Mucosa of stomach (tissue), 1 donor: ENCODE results near the gene SLC19A3.
"Not testable (repeated sequence)": the region's sequence is repeated elsewhere in the genome, so short reads cannot be mapped to it uniquely, and the experiment has no call there.

Experiments used
- H3K27me3 ChIP-seq: one replicate; pipeline ENCODE4 v1.7.0; 2013; ENCODE audit warnings: mild to moderate bottlenecking, low read length; ENCODE audit not compliant: control insufficient read depth, insufficient read depth
- H3K36me3 ChIP-seq: one replicate; pipeline ENCODE4 v1.7.0; 2013; ENCODE audit warnings: low read length; ENCODE audit not compliant: control insufficient read depth, insufficient read depth
- H3K4me1 ChIP-seq: one replicate; pipeline ENCODE4 v1.7.0; 2013; ENCODE audit warnings: mild to moderate bottlenecking, low read length; ENCODE audit not compliant: control insufficient read depth, insufficient read depth
- H3K4me3 ChIP-seq: one replicate; pipeline ENCODE4 v1.7.0; 2013; ENCODE audit warnings: low read length
- H3K9ac ChIP-seq: one replicate; pipeline ENCODE4 v1.7.0; 2013; ENCODE audit warnings: mild to moderate bottlenecking, low read length, moderate library complexity
- H3K9me3 ChIP-seq: one replicate; pipeline ENCODE4 v1.7.0; 2013; ENCODE audit warnings: mild to moderate bottlenecking, low read length, moderate library complexity; ENCODE audit not compliant: control insufficient read depth
- donor health status: Pancreatic carcinoma.

Gene SLC19A3

GRCh38 chr2:227724394-227725039, 6.7 kb upstream of the SLC19A3 start, which contains the start of gene SCYGR6:
Gene SCYGR6, minus strand, starts transcription at chr2:227724757. Its CDS starts 0 bp downstream, at chr2:227724757.
- H3K9ac ChIP-seq = no peak within 1 kb of the TSS
- no peaks in the 10 kb centered on the region for H3K36me3 ChIP-seq
- no peaks in the 10 kb centered on the region for H3K4me1 ChIP-seq
- no peak within 1 kb of the TSS for H3K4me3 ChIP-seq
- H3K9me3 ChIP-seq = no peaks in the 10 kb centered on the region
- H3K27me3 ChIP-seq = no peaks in the 10 kb centered on the region

GRCh38 chr2:227722821-227723220, 5.0 kb upstream of the SLC19A3 start:
- H3K36me3 ChIP-seq, H3K4me3 ChIP-seq, H3K9me3 ChIP-seq, H3K27me3 ChIP-seq, H3K9ac ChIP-seq, H3K4me1 ChIP-seq: not testable (repeated sequence)

- no peaks in the 10 kb centered on the region for H3K4me1 ChIP-seq
- no peak overlapping the region for H3K9ac ChIP-seq
- H3K27me3 ChIP-seq = no peaks in the 10 kb centered on the region
- H3K4me3 ChIP-seq = no peak overlapping the region
- H3K9me3 ChIP-seq = no peaks in the 10 kb centered on the region
- no peaks in the 10 kb centered on the region for H3K36me3 ChIP-seq
Measured at GRCh38 chr2:227720680-227721079, 2.9 kb upstream of the SLC19A3 start.

- H3K27me3 ChIP-seq = no peaks in the 10 kb centered on the region
- no peaks in the 10 kb centered on the region for H3K9me3 ChIP-seq
- H3K4me1 ChIP-seq = no peaks in the 10 kb centered on the region
- H3K9ac ChIP-seq = no peak overlapping the region
- no peak overlapping the region for H3K4me3 ChIP-seq
- no peaks in the 10 kb centered on the region for H3K36me3 ChIP-seq
Measured at GRCh38 chr2:227719641-227720040, 1.8 kb upstream of the SLC19A3 start.

- no peak overlapping the region for H3K4me3 ChIP-seq
- no peaks in the 10 kb centered on the region for H3K36me3 ChIP-seq
- no peaks in the 10 kb centered on the region for H3K4me1 ChIP-seq
- no peak overlapping the region for H3K9ac ChIP-seq
- no peaks in the 10 kb centered on the region for H3K9me3 ChIP-seq
- no peaks in the 10 kb centered on the region for H3K27me3 ChIP-seq
Measured at GRCh38 chr2:227716501-227716900, 1.3 kb downstream of the SLC19A3 start.

- Histone ChIP-seq H3K9ac (no peak overlapping the region), H3K27me3 (no peaks in the 10 kb centered on the region), H3K36me3 (no peaks in the 10 kb centered on the region), H3K4me1 (no peaks in the 10 kb centered on the region), H3K4me3 (no peak overlapping the region), H3K9me3 (no peaks in the 10 kb centered on the region)
Measured at GRCh38 chr2:227713291-227713690, 4.5 kb downstream of the SLC19A3 start.

GRCh38 chr2:227710986-227711385, 6.8 kb downstream of the SLC19A3 start:
- no peaks in the 10 kb centered on the region for H3K27me3 ChIP-seq
- H3K9ac ChIP-seq = no peak overlapping the region
- H3K36me3 ChIP-seq = no peaks in the 10 kb centered on the region
- H3K9me3 ChIP-seq = no peaks in the 10 kb centered on the region
- H3K4me1 ChIP-seq = no peaks in the 10 kb centered on the region
- no peak overlapping the region for H3K4me3 ChIP-seq

GRCh38 chr2:227707390-227707789, 10.4 kb downstream of the SLC19A3 start:
- no peak overlapping the region for H3K4me3 ChIP-seq
- H3K9me3 ChIP-seq = no peaks in the 10 kb centered on the region
- no peak overlapping the region for H3K9ac ChIP-seq
- H3K27me3 ChIP-seq = no peaks in the 10 kb centered on the region
- no peaks in the 10 kb centered on the region for H3K4me1 ChIP-seq
- no peaks in the 10 kb centered on the region for H3K36me3 ChIP-seq

- H3K36me3 ChIP-seq = no peaks in the 10 kb centered on the region
- no peak overlapping the region for H3K9ac ChIP-seq
- no peaks in the 10 kb centered on the region for H3K27me3 ChIP-seq
- H3K9me3 ChIP-seq = no peaks in the 10 kb centered on the region
- H3K4me3 ChIP-seq = no peak overlapping the region
- no peaks in the 10 kb centered on the region for H3K4me1 ChIP-seq
Measured at GRCh38 chr2:227706859-227707258, 11.0 kb downstream of the SLC19A3 start.

- Histone ChIP-seq H3K9me3 (no peaks in the 10 kb centered on the region), H3K9ac (no peak overlapping the region), H3K4me1 (no peaks in the 10 kb centered on the region)
Measured at GRCh38 chr2:227703961-227704360, 13.9 kb downstream of the SLC19A3 start.

GRCh38 chr2:227703280-227703732, 14.5 kb downstream of the SLC19A3 start:
- no peaks in the 10 kb centered on the region for H3K36me3 ChIP-seq
- no peak overlapping the region for H3K4me3 ChIP-seq
- H3K9me3 ChIP-seq = no peaks in the 10 kb centered on the region
- no peaks in the 10 kb centered on the region for H3K27me3 ChIP-seq
- no peak overlapping the region for H3K9ac ChIP-seq
- no peaks in the 10 kb centered on the region for H3K4me1 ChIP-seq

More at GRCh38 chr2:227703961-227704360, 13.9 kb downstream of the SLC19A3 start:
- Histone ChIP-seq H3K36me3 (no peaks in the 10 kb centered on the region), H3K27me3 (no peaks in the 10 kb centered on the region), H3K4me3 (no peak overlapping the region)

- Histone ChIP-seq H3K4me1 (no peaks in the 10 kb centered on the region), H3K36me3 (no peaks in the 10 kb centered on the region), H3K27me3 (no peaks in the 10 kb centered on the region), H3K4me3 (no peak overlapping the region), H3K9ac (no peak overlapping the region), H3K9me3 (no peaks in the 10 kb centered on the region)
Measured at GRCh38 chr2:227701556-227701955, 16.3 kb downstream of the SLC19A3 start.
